Spleen (tissue), 11 donors: ENCODE data around the gene TDRD7. TPM values are rescaled to one million over a fixed set of nuclear protein-coding genes. Genes with fewer than 3 reads are reported as not detected.

Source experiments
- DNase-seq: peaks from one replicate; pipeline ENCODE4 v3.0.0-alpha.2; 2020
- H3K27ac ChIP-seq, 8 donors: fragments of 200-600 bp; sonication (generic) in 7 of 8; 1 replicate in 4 of 8; 2 replicates in 4 of 8; pipeline versions ENCODE4 v1.5.0 to v1.8.0; 2016 to 2021; ENCODE audit warnings: inconsistent platforms in 4 of 8, mild to moderate bottlenecking in 4 of 8, moderate library complexity in 1 of 8
- H3K27me3 ChIP-seq, 7 donors: fragments of 200-600 bp; sonication (generic) in 6 of 7; replicated peaks in 1 of 7; 1 replicate in 4 of 7; 2 replicates in 3 of 7; pipeline versions ENCODE4 v1.5.0 to v1.8.0; 2016 to 2021; ENCODE audit warnings: inconsistent platforms in 3 of 7, mild to moderate bottlenecking in 1 of 7
- H3K36me3 ChIP-seq, 6 donors: fragments of 200-600 bp; sonication (generic) in 5 of 6; 1 replicate in 4 of 6; 2 replicates in 2 of 6; pipeline versions ENCODE4 v1.5.0 to v1.8.0; 2016 to 2021; ENCODE audit warnings: inconsistent platforms in 2 of 6
- H3K4me1 ChIP-seq, 6 donors: fragments of 200-600 bp; sonication (generic) in 5 of 6; 1 replicate in 3 of 6; 2 replicates in 3 of 6; pipeline versions ENCODE4 v1.5.0 to v1.8.0; 2016 to 2021; ENCODE audit warnings: inconsistent platforms in 3 of 6
- H3K4me3 ChIP-seq, 8 donors: fragments of 200-600 bp; sonication (generic) in 7 of 8; 1 replicate in 4 of 8; 2 replicates in 4 of 8; pipeline versions ENCODE4 v1.5.0 to v1.8.0; 2016 to 2021; ENCODE audit warnings: inconsistent platforms in 4 of 8, mild to moderate bottlenecking in 4 of 8, moderate library complexity in 2 of 8
- H3K9me3 ChIP-seq, 8 donors: fragments of 200-600 bp; sonication (generic) in 7 of 8; 1 replicate in 4 of 8; 2 replicates in 4 of 8; pipeline versions ENCODE4 v1.5.0 to v1.8.0; 2016 to 2021; ENCODE audit warnings: inconsistent platforms in 4 of 8
- POLR2A ChIP-seq, 3 donors: fragments of 450-650 bp; IDR thresholded peaks; one replicate each; pipeline ENCODE4 v1.5.1; 2017; ENCODE audit warnings: antibody characterized with exemption in 3 of 3, mild to moderate bottlenecking in 1 of 3
- POLR2AphosphoS5 ChIP-seq, 3 donors: sonication (generic); formaldehyde crosslinking; IDR thresholded peaks; one replicate each; pipeline ENCODE4 v1.5.1; 2017; ENCODE audit warnings: antibody characterized with exemption in 3 of 3
- WGBS, 5 donors: extraction: QIAGEN DNeasy Blood & Tissue Kit in 3 of 5; methylation state at CpG; one replicate each; pipeline versions ENCODE4 v1.1.5 to v1.1.7; 2013 to 2018; 5-methylcytosine and 5-hydroxymethylcytosine counted together
- intact Hi-C: fragments of 100-400 bp; cut with DNase I; formaldehyde crosslinking; loops from one replicate; pipeline ENCODE4 v1.15.0; 2023; ENCODE audit warnings: low total_unique reads
- polyA plus RNA-seq, 3 donors: library from polyadenylated mRNA; stranded (reverse); fragments of 200-250 nt; gene quantifications; one replicate each; pipeline ENCODE4 v1.2.1, GENCODE V29; 2013
- total RNA-seq, 7 donors: library from RNA; depleted of rRNA in 3 of 7; stranded (reverse); fragments of >200 nt in 3 of 7; fragmentation: NEBNext Ultra II Directional in 4 of 7; extraction: Animal tissue kit (Norgen Biotek cat#: 25700) in 4 of 7; gene quantifications; one replicate each; pipeline versions ENCODE4 v1.1.0 to v1.2.1, GENCODE V29; 2016 to 2021
- TF ChIP-seq, protein P1 (sequence below), 11 experiments: fragments of 200-600 bp in 7 of 11; fragments of 450-650 bp in 4 of 11; sonication (generic) in 4 of 11; IDR thresholded peaks in 8 of 11; conservative IDR thresholded peaks in 3 of 11; 1 replicate in 7 of 11; 2 replicates in 4 of 11; pipeline versions ENCODE4 v1.4.0 to v1.8.0; 2016 to 2021; ENCODE audit warnings: antibody characterized with exemption in 11 of 11, inconsistent platforms in 4 of 11, mild to moderate bottlenecking in 1 of 11
- donor health status: healthy with polysubstance abuse.
- donor health status: DM: no; HTN: no; CAD: no; lungs with moderate emphysema.
- donor health status: DM: no; HTN: no; CAD: no.
- donor health status: Bipolar disorder and iron deficiency.
- donor health status: healthy.
- donor health status: DM: no; HTN: no; CAD: no.
- donor health status: DM: yes; HTN: yes; CAD: no.

The TDRD7 gene
- total and polyA plus RNA-seq, 10 donors = 6.4 to 18.7 (median 15.3) TPM

DNA sequence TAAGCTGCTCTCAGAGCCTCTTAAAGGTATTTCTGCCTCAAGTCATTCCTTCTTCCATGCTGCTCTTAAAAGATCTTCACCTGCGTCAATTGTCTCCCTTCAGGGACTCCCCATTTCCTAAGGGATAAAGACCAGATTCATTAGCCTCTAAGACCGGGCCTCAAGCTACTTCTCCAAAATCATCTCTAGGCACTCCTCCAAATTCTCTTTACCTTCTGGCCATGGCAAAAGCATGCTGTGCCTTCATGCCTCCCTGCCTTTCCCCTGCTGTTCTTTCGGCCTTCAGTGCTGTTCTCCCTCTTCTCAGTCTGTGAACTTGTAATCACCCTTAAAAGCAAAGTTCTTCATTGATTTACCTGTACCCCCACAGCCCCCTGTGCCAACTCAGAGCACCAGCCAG is 93.9 kb downstream of the TDRD7 start:
- no peaks in the 10 kb centered on the region for H3K9me3 ChIP-seq
- intact Hi-C loops = no loop called here
- no peak for TF ChIP-seq POLR2AphosphoS5 (IDR thresholded peaks at IDR 0.05)
- TF ChIP-seq, protein P1, sequence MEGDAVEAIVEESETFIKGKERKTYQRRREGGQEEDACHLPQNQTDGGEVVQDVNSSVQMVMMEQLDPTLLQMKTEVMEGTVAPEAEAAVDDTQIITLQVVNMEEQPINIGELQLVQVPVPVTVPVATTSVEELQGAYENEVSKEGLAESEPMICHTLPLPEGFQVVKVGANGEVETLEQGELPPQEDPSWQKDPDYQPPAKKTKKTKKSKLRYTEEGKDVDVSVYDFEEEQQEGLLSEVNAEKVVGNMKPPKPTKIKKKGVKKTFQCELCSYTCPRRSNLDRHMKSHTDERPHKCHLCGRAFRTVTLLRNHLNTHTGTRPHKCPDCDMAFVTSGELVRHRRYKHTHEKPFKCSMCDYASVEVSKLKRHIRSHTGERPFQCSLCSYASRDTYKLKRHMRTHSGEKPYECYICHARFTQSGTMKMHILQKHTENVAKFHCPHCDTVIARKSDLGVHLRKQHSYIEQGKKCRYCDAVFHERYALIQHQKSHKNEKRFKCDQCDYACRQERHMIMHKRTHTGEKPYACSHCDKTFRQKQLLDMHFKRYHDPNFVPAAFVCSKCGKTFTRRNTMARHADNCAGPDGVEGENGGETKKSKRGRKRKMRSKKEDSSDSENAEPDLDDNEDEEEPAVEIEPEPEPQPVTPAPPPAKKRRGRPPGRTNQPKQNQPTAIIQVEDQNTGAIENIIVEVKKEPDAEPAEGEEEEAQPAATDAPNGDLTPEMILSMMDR (IDR thresholded peaks at IDR 0.05 in 8 of 11, conservative IDR thresholded peaks at IDR 0.05 in 3 of 11) = no peak
- no peak for TF ChIP-seq POLR2A (IDR thresholded peaks at IDR 0.05)
- DNase-seq = no peak
- H3K4me1 ChIP-seq = peaks cover 6 to 26% (median 22%) of the 10 kb centered on the region in 6 donors
- WGBS, 5 donors = 90 to 95% (median 94%) methylated on average over 3 of the region's 3 CpGs
- H3K4me3 ChIP-seq = no peak overlapping the region
- no peak overlapping the region for H3K27ac ChIP-seq
- peaks cover 0 to 64% (median 32%) of the 10 kb centered on the region in 7 donors for H3K27me3 ChIP-seq
- no peaks in the 10 kb centered on the region for H3K36me3 ChIP-seq

DNA sequence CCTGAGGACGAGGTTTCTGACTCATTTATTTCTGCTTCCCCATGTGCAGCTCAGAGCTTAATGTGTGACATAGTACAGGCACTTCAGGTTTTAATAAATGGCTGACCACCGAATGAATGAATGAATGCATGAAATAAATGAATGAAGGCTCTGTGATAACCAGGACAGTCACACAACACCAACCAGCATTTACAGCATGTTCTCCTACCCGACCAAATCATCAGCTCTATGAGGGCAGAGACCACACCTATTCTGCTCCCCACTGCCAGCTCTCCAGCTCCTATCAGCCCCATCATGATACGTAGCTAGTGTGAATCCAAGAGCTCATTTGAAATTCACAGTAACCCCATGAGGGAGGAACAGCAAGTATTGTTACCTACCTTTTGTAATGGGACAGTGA is 94.4 kb downstream of the TDRD7 start:
- WGBS, 5 donors = 72 to 88% (median 79%) methylated on average over 4 of the region's 4 CpGs
- Histone ChIP-seq H3K27ac (no peak overlapping the region), H3K4me3 (no peak overlapping the region), H3K4me1 (peaks cover 6 to 22% (median 17%) of the 10 kb centered on the region in 6 donors), H3K27me3 (peaks cover 0 to 59% (median 29%) of the 10 kb centered on the region in 7 donors), H3K9me3 (no peaks in the 10 kb centered on the region), H3K36me3 (no peaks in the 10 kb centered on the region)
- intact Hi-C loops = no loop called here
- no peak for TF ChIP-seq POLR2A (IDR thresholded peaks at IDR 0.05)
- TF ChIP-seq POLR2AphosphoS5 (IDR thresholded peaks at IDR 0.05) = no peak
- TF ChIP-seq, protein P1 (IDR thresholded peaks at IDR 0.05 in 8 of 11, conservative IDR thresholded peaks at IDR 0.05 in 3 of 11) = no peak
- no peak for DNase-seq

DNA sequence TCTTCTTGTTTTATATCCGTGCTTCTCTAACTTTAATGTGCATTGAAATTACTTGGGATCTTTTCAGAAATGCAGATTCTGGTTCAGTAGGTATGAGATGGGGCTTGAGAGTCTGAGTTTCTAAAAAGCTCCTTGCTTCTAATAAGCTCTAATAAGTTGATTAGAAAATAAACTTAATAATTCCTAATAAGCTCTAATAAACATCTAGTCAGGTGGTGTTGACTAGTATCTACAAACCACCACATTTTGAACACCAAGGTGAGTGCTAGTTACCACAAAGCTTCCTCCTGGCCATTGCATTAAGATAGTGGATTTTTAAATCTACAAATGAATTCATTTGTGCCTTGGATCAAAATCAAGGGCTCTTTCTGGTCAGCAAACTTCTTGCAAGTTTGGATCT is 94.9 kb downstream of the TDRD7 start:
- no peaks in the 10 kb centered on the region for H3K9me3 ChIP-seq
- TF ChIP-seq, protein P1 (IDR thresholded peaks at IDR 0.05 in 8 of 11, conservative IDR thresholded peaks at IDR 0.05 in 3 of 11) = no peak
- TF ChIP-seq POLR2AphosphoS5 (IDR thresholded peaks at IDR 0.05) (no peak), POLR2A (IDR thresholded peaks at IDR 0.05) (no peak)
- intact Hi-C loops = no loop called here
- H3K27me3 ChIP-seq = peaks cover 0 to 54% (median 27%) of the 10 kb centered on the region in 7 donors
- peaks cover 5 to 19% (median 15%) of the 10 kb centered on the region in 6 donors for H3K4me1 ChIP-seq
- no peak overlapping the region for H3K4me3 ChIP-seq
- H3K36me3 ChIP-seq = no peaks in the 10 kb centered on the region
- 82 to 96% (median 93%) methylated on average over 1 of the region's 1 CpG for WGBS, 5 donors
- DNase-seq = no peak
- no peak overlapping the region for H3K27ac ChIP-seq

DNA sequence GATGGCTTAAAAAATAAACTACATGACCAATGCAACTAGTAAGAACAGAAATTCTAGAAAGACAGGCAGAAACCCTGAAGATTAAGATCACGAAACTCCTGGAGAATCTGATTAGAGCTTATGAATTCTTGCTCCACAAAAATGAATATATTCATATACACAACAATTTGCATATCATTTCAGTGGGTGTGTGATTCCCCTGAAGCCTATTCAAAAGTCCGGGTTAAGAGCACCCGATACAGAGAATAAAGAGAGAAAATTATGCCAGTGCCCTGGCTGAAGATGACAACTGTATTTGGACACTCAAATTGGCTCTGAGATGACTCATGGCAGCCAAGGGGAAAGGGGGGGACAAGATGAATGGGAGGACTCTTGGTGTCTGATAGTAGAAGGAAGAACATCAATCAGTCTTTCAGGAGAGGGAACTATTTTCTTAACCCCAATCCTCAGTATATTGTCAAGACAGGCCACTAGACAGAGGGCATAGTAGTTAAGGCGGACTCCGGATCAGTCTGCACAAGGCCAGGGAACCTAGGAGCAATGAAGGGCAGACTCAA is 95.6 kb downstream of the TDRD7 start:
- Histone ChIP-seq H3K27ac (no peak overlapping the region), H3K36me3 (no peaks in the 10 kb centered on the region), H3K27me3 (peaks cover 0 to 47% (median 20%) of the 10 kb centered on the region in 7 donors), H3K9me3 (no peaks in the 10 kb centered on the region), H3K4me1 (peaks cover 0 to 11% (median 7%) of the 10 kb centered on the region in 6 donors), H3K4me3 (no peak overlapping the region)
- 89 to 95% (median 93%) methylated on average over 5 of the region's 5 CpGs for WGBS, 5 donors
- TF ChIP-seq POLR2AphosphoS5 (IDR thresholded peaks at IDR 0.05) (no peak), POLR2A (IDR thresholded peaks at IDR 0.05) (no peak)
- TF ChIP-seq, protein P1 (IDR thresholded peaks at IDR 0.05 in 8 of 11, conservative IDR thresholded peaks at IDR 0.05 in 3 of 11) = no peak
- DNase-seq = no peak
- intact Hi-C loops = no loop called here
